Stomach (tissue), 4 donors: ENCODE measurements around the gene USP11.

Experiments used
- EP300 ChIP-seq: sonication (generic); formaldehyde crosslinking; IDR thresholded peaks from one replicate; pipeline ENCODE4 v1.6.1; 2017; ENCODE audit warnings: antibody characterized with exemption
- POLR2A ChIP-seq, 4 donors: fragments of 450-650 bp; IDR thresholded peaks; one replicate each; pipeline ENCODE4 v1.6.1; 2016; ENCODE audit warnings: antibody characterized with exemption in 4 of 4, control low read depth in 2 of 4, mild to moderate bottlenecking in 1 of 4, moderate library complexity in 1 of 4
- TF ChIP-seq, protein P1 (sequence below), 7 experiments: fragments of 450-650 bp in 4 of 7; fragments of 200-600 bp in 3 of 7; sonication (generic) in 3 of 7; IDR thresholded peaks; one replicate each; pipeline ENCODE4 v1.5.1; 2016 to 2019; ENCODE audit warnings: antibody characterized with exemption in 7 of 7, control low read depth in 2 of 7, mild to moderate bottlenecking in 1 of 7

- TF ChIP-seq, protein P1, sequence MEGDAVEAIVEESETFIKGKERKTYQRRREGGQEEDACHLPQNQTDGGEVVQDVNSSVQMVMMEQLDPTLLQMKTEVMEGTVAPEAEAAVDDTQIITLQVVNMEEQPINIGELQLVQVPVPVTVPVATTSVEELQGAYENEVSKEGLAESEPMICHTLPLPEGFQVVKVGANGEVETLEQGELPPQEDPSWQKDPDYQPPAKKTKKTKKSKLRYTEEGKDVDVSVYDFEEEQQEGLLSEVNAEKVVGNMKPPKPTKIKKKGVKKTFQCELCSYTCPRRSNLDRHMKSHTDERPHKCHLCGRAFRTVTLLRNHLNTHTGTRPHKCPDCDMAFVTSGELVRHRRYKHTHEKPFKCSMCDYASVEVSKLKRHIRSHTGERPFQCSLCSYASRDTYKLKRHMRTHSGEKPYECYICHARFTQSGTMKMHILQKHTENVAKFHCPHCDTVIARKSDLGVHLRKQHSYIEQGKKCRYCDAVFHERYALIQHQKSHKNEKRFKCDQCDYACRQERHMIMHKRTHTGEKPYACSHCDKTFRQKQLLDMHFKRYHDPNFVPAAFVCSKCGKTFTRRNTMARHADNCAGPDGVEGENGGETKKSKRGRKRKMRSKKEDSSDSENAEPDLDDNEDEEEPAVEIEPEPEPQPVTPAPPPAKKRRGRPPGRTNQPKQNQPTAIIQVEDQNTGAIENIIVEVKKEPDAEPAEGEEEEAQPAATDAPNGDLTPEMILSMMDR (IDR thresholded peaks at IDR 0.05): no peak
- TF ChIP-seq POLR2A (IDR thresholded peaks at IDR 0.05) (no peak), EP300 (no peak)
These were observed 15.5 kb upstream of the USP11 start for GRCh38 chrX:47217121-47217851.
